NOMO-1 treated with DMSO at 0.1 percent for 48 hours (cell line): ENCODE measurements around the gene SDHAF2.

Experiments used
- DNase-seq: peaks from one replicate; lab custom pipeline; 2025; ENCODE audit not compliant: unreplicated experiment; lab: John Stamatoyannopoulos, UW

SDHAF2 gene

DNA sequence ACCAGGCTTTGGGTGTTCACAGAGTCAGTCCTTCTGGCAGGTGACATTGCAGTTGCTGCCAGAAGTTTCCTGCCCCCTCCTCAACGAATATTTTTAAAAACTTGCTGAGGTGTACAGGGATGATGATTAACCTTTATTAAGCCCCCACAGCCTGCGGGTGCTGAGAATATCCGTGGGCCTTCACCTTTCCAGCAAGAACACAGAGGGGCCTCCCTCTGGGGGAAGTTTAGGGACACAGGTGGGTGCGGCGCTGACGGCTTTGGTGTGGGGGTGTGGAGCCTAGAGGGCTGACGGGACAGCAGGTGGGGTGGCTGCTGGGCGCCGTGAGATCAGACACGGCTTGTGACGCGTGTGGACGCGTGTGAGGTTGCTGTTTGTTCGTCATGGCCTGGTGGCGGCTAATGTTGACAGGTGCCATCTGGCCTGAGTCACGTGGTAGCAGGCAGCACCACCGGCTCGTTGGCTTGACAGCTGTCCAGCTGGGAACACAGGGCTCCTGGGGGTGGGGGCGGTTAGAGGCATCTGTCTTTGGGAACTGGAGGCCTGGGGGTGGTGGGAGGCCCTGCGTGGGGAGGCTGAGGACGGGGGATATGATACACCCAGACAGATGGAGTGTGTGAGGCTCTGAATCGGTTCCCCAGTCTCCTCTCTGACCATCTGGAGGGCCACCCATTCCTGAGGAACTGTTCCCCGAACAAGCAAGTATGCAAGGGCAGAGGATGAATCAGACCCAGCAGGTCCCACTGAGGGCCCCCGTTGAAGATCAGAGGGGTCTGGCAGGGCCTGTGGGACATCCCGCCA, 66.1 kb downstream of the SDHAF2 start:
- no peak for DNase-seq
